MM.1S (cell line): Measurements from ENCODE around the gene NELL1.

Experiments used
- DNase-seq: peaks from one replicate; pipeline ENCODE4 v3.0.0-alpha.2; 2015
- H2AFZ ChIP-seq: fragments of 300-600 bp; sonication (generic); 2 replicates; pipeline ENCODE4 v1.6.0; 2016; ENCODE audit warnings: antibody characterized with exemption, low read length
- H3F3A ChIP-seq: fragments of 300-600 bp; sonication (generic); 2 replicates; pipeline ENCODE4 v1.6.1; 2016; ENCODE audit warnings: mild to moderate bottlenecking, antibody characterized with exemption, low read length, moderate library complexity, mixed read lengths; ENCODE audit not compliant: insufficient read depth
- H3K27ac ChIP-seq: fragments of 300-600 bp; sonication (generic); 2 replicates; pipeline ENCODE4 v1.5.1; 2016; ENCODE audit warnings: mild to moderate bottlenecking, low read length
- H3K27me3 ChIP-seq: fragments of 300-600 bp; sonication (generic); replicated peaks from 2 replicates; pipeline ENCODE4 v1.6.0; 2016; ENCODE audit warnings: low read length; ENCODE audit not compliant: insufficient read depth
- H3K36me3 ChIP-seq: fragments of 300-600 bp; sonication (generic); replicated peaks from 2 replicates; pipeline ENCODE4 v1.6.1; 2016; ENCODE audit warnings: mild to moderate bottlenecking, low read length, mixed read lengths; ENCODE audit not compliant: insufficient read depth
- H3K4me1 ChIP-seq: fragments of 300-600 bp; sonication (generic); 2 replicates; pipeline ENCODE4 v1.6.1; 2016; ENCODE audit warnings: low read length, mixed read lengths
- H3K4me2 ChIP-seq: fragments of 300-600 bp; sonication (generic); 2 replicates; pipeline ENCODE4 v1.6.0; 2016; ENCODE audit warnings: low read depth, low read length
- H3K4me3 ChIP-seq: fragments of 300-600 bp; sonication (generic); 2 replicates; pipeline ENCODE4 v1.5.1; 2016; ENCODE audit warnings: low read length, mixed read lengths
- H3K79me2 ChIP-seq: fragments of 300-600 bp; sonication (generic); 2 replicates; pipeline ENCODE4 v1.6.1; 2016; ENCODE audit warnings: mixed run types, low read length, mixed read lengths
- H3K9ac ChIP-seq: fragments of 300-600 bp; sonication (generic); 2 replicates; pipeline ENCODE4 v1.6.1; 2016; ENCODE audit warnings: low read length, mixed read lengths
- H3K9me2 ChIP-seq: fragments of 300-600 bp; sonication (generic); replicated peaks from 2 replicates; pipeline ENCODE4 v1.6.1; 2016; ENCODE audit warnings: mild to moderate bottlenecking, low read length, mixed read lengths; ENCODE audit not compliant: insufficient read depth
- H3K9me3 ChIP-seq: fragments of 300-600 bp; sonication (generic); replicated peaks from 2 replicates; pipeline ENCODE4 v1.6.1; 2016; ENCODE audit warnings: mild to moderate bottlenecking, low read length, mixed read lengths; ENCODE audit not compliant: insufficient read depth
- H4K20me1 ChIP-seq: fragments of 300-600 bp; sonication (generic); 2 replicates; pipeline ENCODE4 v1.6.1; 2016; ENCODE audit warnings: mild to moderate bottlenecking, low read length, moderate library complexity, mixed read lengths; ENCODE audit not compliant: insufficient read depth
- EZH2 ChIP-seq: fragments of 300-600 bp; sonication (generic); optimal IDR thresholded peaks from 2 replicates; pipeline ENCODE3; 2017; ENCODE audit warnings: low read depth, mild to moderate bottlenecking, antibody characterized with exemption, low read length, mixed read lengths
- EZH2phosphoT487 ChIP-seq: fragments of 300-600 bp; sonication (generic); IDR thresholded peaks from 2 replicates; pipeline ENCODE4 v1.6.1; 2018; ENCODE audit warnings: antibody characterized with exemption, low read length
- TF ChIP-seq, protein P1 (sequence below): fragments of 300-600 bp; sonication (generic); IDR thresholded peaks from 2 replicates; pipeline ENCODE4 v1.5.1; 2016; ENCODE audit warnings: antibody characterized with exemption, low read length, mixed read lengths

NELL1 gene

DNA sequence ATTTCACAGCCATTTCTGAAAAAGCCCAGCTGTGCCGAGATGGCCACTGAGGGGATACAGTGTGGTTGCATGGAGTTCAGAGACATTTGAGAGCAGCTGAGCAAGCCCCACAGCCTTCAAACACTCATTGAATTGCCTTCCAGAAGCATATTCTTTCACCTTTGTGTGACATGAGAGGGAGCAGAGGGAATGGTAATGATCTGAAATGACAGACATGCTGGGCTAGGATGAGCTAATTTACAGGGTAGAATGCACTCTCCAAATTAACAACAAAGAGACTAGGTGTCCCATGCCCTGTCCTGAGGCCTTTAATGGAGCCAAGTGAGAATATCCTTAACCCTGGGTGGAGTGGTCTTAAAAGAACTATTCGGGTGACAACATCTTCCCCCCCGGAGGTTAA, 585.4 kb downstream of the NELL1 start:
- Histone ChIP-seq H3K27ac (no peak overlapping the region), H3K79me2 (no peaks in the 10 kb centered on the region), H3K9me2 (no peaks in the 10 kb centered on the region), H3K36me3 (no peaks in the 10 kb centered on the region), H3F3A (no peaks in the 10 kb centered on the region), H3K9me3 (no peaks in the 10 kb centered on the region), H3K4me2 (no peak overlapping the region), H3K4me1 (no peaks in the 10 kb centered on the region), H3K27me3 (no peaks in the 10 kb centered on the region), H4K20me1 (no peaks in the 10 kb centered on the region), H3K9ac (no peak overlapping the region), H3K4me3 (no peak overlapping the region), H2AFZ (no peak overlapping the region)
- no peak for TF ChIP-seq EZH2phosphoT487
- TF ChIP-seq, protein P1, sequence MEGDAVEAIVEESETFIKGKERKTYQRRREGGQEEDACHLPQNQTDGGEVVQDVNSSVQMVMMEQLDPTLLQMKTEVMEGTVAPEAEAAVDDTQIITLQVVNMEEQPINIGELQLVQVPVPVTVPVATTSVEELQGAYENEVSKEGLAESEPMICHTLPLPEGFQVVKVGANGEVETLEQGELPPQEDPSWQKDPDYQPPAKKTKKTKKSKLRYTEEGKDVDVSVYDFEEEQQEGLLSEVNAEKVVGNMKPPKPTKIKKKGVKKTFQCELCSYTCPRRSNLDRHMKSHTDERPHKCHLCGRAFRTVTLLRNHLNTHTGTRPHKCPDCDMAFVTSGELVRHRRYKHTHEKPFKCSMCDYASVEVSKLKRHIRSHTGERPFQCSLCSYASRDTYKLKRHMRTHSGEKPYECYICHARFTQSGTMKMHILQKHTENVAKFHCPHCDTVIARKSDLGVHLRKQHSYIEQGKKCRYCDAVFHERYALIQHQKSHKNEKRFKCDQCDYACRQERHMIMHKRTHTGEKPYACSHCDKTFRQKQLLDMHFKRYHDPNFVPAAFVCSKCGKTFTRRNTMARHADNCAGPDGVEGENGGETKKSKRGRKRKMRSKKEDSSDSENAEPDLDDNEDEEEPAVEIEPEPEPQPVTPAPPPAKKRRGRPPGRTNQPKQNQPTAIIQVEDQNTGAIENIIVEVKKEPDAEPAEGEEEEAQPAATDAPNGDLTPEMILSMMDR, result no peak
- TF ChIP-seq EZH2, result no peak
- no peak for DNase-seq

DNA sequence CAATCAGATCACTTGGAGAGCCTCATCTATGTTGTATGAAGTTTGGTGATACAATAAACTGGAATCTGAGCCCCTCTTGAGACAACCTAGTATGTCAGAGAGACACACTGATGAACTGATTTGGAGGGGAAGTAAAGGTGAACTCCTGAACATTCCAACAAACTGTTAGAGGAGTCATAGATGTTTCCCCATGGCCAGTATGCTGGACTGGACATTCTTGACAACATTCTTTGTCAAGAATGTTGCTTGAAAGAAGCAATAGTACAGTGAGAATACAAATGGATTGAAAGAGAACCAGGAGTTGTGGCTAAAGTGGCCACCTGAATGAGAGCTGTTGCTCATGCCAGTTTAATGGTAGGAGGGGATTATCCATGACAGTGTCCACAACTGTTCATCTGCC, 588.1 kb downstream of the NELL1 start:
- Histone ChIP-seq H3K4me3 (no peak overlapping the region), H3K79me2 (no peaks in the 10 kb centered on the region), H2AFZ (no peak overlapping the region), H3K4me1 (no peaks in the 10 kb centered on the region), H3K36me3 (no peaks in the 10 kb centered on the region), H3K27me3 (no peaks in the 10 kb centered on the region), H3K27ac (no peak overlapping the region), H3K9me2 (no peaks in the 10 kb centered on the region), H3K4me2 (no peak overlapping the region), H3K9me3 (no peaks in the 10 kb centered on the region), H3F3A (no peaks in the 10 kb centered on the region), H3K9ac (no peak overlapping the region), H4K20me1 (no peaks in the 10 kb centered on the region)
- DNase-seq, result no peak
- no peak for TF ChIP-seq EZH2
- no peak for TF ChIP-seq EZH2phosphoT487
- TF ChIP-seq, protein P1, result no peak

DNA sequence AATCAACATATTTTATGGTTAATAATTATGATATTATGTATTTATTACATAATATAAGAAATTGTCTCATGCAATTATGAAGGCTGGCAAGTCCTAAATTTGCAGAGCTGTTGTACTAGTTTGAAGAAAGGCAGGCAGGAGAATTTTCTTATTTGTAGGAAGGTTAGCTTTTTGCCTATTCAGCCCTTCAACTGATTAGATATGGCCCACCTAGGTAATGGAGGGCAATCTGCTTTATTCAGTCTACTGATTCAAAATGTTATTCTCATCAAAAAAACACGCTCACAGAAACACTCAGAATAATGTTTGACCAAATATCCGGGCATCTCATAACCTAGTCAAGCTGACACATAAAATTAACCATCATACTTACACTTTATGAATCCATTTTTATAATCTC, 589.0 kb downstream of the NELL1 start:
- H3K9me3 ChIP-seq, result no peaks in the 10 kb centered on the region
- H4K20me1 ChIP-seq, result no peaks in the 10 kb centered on the region
- H2AFZ ChIP-seq, result no peak overlapping the region
- no peaks in the 10 kb centered on the region for H3K79me2 ChIP-seq
- no peak overlapping the region for H3K9ac ChIP-seq
- DNase-seq, result no peak
- no peak for TF ChIP-seq EZH2phosphoT487
- TF ChIP-seq EZH2, result no peak
- TF ChIP-seq, protein P1, result no peak
- no peaks in the 10 kb centered on the region for H3K27me3 ChIP-seq
- no peaks in the 10 kb centered on the region for H3K36me3 ChIP-seq
- no peaks in the 10 kb centered on the region for H3F3A ChIP-seq
- no peak overlapping the region for H3K4me3 ChIP-seq
- H3K27ac ChIP-seq, result no peak overlapping the region
- no peaks in the 10 kb centered on the region for H3K4me1 ChIP-seq
- no peak overlapping the region for H3K4me2 ChIP-seq
- no peaks in the 10 kb centered on the region for H3K9me2 ChIP-seq

DNA sequence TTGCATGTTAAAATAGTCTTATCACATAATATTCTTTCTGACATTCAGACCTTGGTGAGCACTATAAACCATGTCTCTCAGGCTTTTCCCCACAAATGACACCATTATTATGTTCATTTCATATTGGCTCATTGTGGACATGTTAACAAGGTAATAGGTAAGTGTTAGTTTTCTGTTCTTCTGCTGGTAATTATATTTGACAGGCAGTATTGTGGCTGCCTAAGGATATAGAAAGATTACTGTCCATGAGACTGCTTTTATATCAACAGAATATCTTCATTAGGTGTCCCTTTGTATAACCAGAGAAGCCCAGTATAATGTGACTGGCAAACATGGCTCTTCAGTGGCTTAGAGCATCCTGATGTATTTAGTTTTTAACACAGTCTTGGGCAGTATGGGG, 590.7 kb downstream of the NELL1 start:
- no peak for DNase-seq
- H2AFZ ChIP-seq, result no peak overlapping the region
- no peak overlapping the region for H3K4me2 ChIP-seq
- H4K20me1 ChIP-seq, result no peaks in the 10 kb centered on the region
- no peak overlapping the region for H3K9ac ChIP-seq
- H3K27me3 ChIP-seq, result no peaks in the 10 kb centered on the region
- no peaks in the 10 kb centered on the region for H3F3A ChIP-seq
- no peaks in the 10 kb centered on the region for H3K9me2 ChIP-seq
- TF ChIP-seq EZH2phosphoT487, result no peak
- TF ChIP-seq, protein P1, result no peak
- no peak for TF ChIP-seq EZH2
- no peaks in the 10 kb centered on the region for H3K36me3 ChIP-seq
- no peaks in the 10 kb centered on the region for H3K4me1 ChIP-seq
- no peaks in the 10 kb centered on the region for H3K9me3 ChIP-seq
- H3K27ac ChIP-seq, result no peak overlapping the region
- no peaks in the 10 kb centered on the region for H3K79me2 ChIP-seq
- no peak overlapping the region for H3K4me3 ChIP-seq
